Measurements from ENCODE around the gene SNRPA.
"Not testable (repeated sequence)": the region's sequence is repeated elsewhere in the genome, so short reads cannot be mapped to it uniquely, and the experiment has no call there.

The SNRPA gene

GRCh38 chr19:40747536-40747935, 3.5 kb upstream of the SNRPA start:
- DNase-seq, result no peak

- peak; percentile 100 for DNase-seq
Measured at GRCh38 chr19:40750058-40750873, 737 bp upstream of the SNRPA start, which contains the start of gene ACTMAP. Gene ACTMAP (minus strand): TSS chr19:40750477. CDS start chr19:40749803, 674 bp downstream.

- no peak for DNase-seq
Measured at GRCh38 chr19:40752257-40752781, 1.3 kb downstream of the SNRPA start.

GRCh38 chr19:40754611-40755247, 3.7 kb downstream of the SNRPA start:
- no peak for DNase-seq

GRCh38 chr19:40755248-40755624, 4.2 kb downstream of the SNRPA start:
- no peak for DNase-seq

- no peak for DNase-seq
Measured at GRCh38 chr19:40755791-40756190, 4.8 kb downstream of the SNRPA start.

- no peak for DNase-seq
Measured at GRCh38 chr19:40756502-40757110, 5.6 kb downstream of the SNRPA start.

- no peak for DNase-seq
Measured at GRCh38 chr19:40758491-40758890, 7.5 kb downstream of the SNRPA start.

- DNase-seq, result no peak
Measured at GRCh38 chr19:40759352-40759751, 8.3 kb downstream of the SNRPA start.

- DNase-seq, result no peak
Measured at GRCh38 chr19:40762754-40763470, 11.9 kb downstream of the SNRPA start.

- no peak for DNase-seq
Measured at GRCh38 chr19:40763526-40763925, 12.5 kb downstream of the SNRPA start.

- no peak for DNase-seq
Measured at GRCh38 chr19:40763963-40764362, 13.0 kb downstream of the SNRPA start.

GRCh38 chr19:40766385-40766784, 15.4 kb downstream of the SNRPA start:
- DNase-seq, result not testable (repeated sequence)

- DNase-seq, result no peak
Measured at GRCh38 chr19:40768869-40769268, 17.9 kb downstream of the SNRPA start.

GRCh38 chr19:40771101-40771862, 20.3 kb downstream of the SNRPA start:
- DNase-seq, result not testable (repeated sequence)

- no peak for DNase-seq
Measured at GRCh38 chr19:40774916-40775631, 24.1 kb downstream of the SNRPA start, which contains the start of gene MIA. Gene MIA (plus strand): TSS chr19:40775521. CDS start chr19:40775543, 22 bp downstream.

GRCh38 chr19:40775632-40776022, 24.6 kb downstream of the SNRPA start:
- no peak for DNase-seq

GRCh38 chr19:40776364-40776763, 25.4 kb downstream of the SNRPA start:
- no peak for DNase-seq

GRCh38 chr19:40776932-40777644, 26.1 kb downstream of the SNRPA start:
- peak; percentile 81 for DNase-seq

- no peak for DNase-seq
Measured at GRCh38 chr19:40777645-40777936, 26.6 kb downstream of the SNRPA start.

Measured in activated effector memory CD4-positive, alpha-beta T cell treated with Interleukin-2 at 50 U/mL for 16 hours (primary cell).